HG03521 (cell line): ENCODE results near the gene ANAPC1.
"Not testable (repeated sequence)": the region's sequence is repeated elsewhere in the genome, so short reads cannot be mapped to it uniquely, and the experiment has no call there.

Source experiments
- ATAC-seq: cut with Tn5 transposase; IDR thresholded peaks from one replicate; pipeline ENCODE4 v1.9.1; 2021; ENCODE audit warnings: mild to moderate bottlenecking, moderate library complexity; ENCODE audit not compliant: unreplicated experiment

Gene ANAPC1

GRCh38 chr2:111904726-111905474, 20.9 kb upstream of the ANAPC1 start:
- ATAC-seq: no peak

- ATAC-seq: no peak
These were observed 20.0 kb upstream of the ANAPC1 start for GRCh38 chr2:111903930-111904439.

GRCh38 chr2:111903516-111903915, 19.5 kb upstream of the ANAPC1 start:
- no peak for ATAC-seq

DNA sequence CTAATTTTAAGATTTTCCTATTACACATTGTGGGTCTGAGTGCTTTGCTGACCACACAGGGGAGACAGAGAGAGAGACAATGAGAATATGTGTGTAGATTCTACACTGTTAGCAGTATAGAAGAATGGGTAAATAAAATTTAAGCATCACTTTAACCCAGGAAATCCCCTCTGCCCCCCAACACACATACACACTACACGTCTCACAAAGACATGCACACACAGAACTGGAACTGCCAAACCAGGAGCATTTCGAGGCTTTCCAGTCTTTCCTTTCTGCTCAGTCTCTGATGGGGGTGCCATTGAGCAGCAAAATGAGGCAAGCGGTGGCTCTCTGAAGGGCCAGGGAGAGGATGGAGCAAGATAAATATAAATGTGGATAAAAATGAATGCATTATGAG, 16.9 kb upstream of the ANAPC1 start:
- no peak for ATAC-seq

DNA sequence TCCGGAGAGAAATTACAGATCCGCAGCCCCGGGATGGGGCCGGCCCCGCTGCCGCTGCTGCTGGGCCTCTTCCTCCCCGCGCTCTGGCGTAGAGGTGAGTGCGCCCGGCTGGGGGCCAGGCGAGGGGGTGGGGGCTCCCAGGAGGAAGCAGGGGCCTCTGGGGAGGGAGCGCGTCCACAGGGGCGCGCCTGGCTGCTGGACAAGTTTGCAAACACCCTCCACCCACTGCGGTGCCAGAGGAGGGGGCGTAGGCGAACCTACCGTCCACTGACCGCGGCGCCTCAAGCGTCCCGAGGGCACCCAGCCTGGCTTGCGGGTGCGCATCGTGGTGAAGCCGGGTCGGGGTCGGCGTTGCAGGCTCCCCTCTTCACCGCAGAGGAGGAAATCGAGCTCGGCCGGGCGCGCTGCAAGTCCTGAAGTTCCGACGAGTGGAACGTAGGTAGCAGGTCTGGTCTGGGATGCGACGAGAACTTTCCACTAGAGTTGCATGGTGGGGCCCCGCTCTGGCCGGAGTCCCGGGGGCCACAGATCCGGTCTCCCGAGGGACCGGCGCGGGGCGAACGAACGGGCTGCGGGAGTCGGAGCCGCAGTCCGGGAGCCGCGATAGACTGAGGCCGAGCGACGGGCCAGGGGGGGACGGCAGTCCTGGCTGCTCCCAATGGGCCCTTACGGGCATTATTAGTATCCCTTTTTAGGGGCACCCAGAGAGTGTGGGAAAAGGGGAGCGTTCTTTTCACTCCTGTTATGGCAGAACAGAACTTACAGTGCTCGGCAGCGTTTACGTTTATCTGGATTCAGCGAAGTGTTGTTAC, 14.9 kb upstream of the ANAPC1 start:
- ATAC-seq: no peak

DNA sequence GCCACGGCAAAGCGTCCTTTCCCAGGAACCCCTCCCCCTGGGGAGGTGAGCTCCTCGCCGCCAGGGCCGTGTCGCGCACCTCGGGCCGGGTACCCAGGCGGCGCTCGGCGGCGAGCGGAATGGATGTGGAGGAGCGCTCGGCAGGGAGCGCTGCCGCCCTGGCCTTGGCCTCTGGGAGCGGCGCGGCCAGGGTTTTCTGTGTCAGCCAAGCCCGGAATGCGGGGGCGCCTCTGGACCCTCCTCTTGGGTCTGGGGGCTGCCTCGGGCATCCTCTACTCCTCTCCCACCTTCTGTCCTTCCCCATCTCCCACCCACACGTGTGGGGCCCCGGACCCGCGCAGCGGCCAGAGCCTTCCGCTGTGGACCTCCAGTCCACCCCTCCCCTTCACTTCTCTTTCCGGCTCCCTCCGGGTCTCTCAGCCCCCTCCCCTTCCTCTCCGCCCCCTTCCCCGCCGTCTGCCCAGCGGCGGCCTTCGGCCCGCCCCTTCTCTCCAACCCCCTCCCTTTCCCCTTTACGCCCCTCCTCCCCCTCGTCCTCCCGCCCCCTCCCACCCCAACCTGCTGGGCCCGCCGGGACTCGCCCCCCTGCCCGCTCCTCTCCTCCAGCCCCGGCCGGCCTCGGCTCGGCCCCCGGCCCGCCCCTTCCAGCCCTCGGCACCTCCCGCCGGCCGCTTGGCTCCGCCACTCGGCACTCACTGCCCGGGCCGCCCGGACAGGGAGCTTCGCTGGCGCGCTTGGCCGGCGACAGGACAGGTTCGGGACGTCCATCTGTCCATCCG, 14.1 kb upstream of the ANAPC1 start, which contains the start of gene MERTK:
MERTK (plus strand) TSS at position 684 of the 779 bp plus-strand sequence. CDS start 129 bp downstream, outside the sequence.
- ATAC-seq: no peak

- no peak for ATAC-seq
These were observed 13.6 kb upstream of the ANAPC1 start for GRCh38 chr2:111897630-111897923.

GRCh38 chr2:111896576-111896975, 12.6 kb upstream of the ANAPC1 start:
- no peak for ATAC-seq

DNA sequence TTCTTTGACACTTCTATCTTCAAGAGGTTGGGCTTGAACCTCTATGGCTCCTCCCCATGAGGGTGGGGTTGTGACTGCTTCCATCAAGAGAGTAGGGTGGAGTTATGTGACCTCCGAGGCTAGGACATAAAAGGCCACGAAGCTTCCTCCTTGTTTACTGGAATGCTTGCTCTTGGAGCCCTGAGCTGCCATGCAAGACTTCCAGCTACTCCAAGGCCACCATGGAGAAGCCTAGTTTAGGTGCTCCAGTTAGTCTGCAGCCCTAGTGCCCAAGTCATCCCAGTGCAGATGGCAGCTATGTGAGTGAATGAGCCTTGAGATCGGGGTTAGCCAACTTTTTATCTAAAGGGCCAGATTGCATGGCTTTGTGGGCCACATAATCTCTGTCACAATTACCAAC, 12.0 kb upstream of the ANAPC1 start:
- no peak for ATAC-seq

GRCh38 chr2:111884592-111884964, 585 bp upstream of the ANAPC1 start:
- ATAC-seq: no peak

- not testable (repeated sequence) for ATAC-seq
These were observed 11.2 kb downstream of the ANAPC1 start for GRCh38 chr2:111872806-111873205.

- ATAC-seq: not testable (repeated sequence)
These were observed 18.9 kb downstream of the ANAPC1 start for GRCh38 chr2:111865124-111865523.

- ATAC-seq: not testable (repeated sequence)
These were observed 24.0 kb downstream of the ANAPC1 start for GRCh38 chr2:111860005-111860404.

GRCh38 chr2:111852544-111852943, 31.4 kb downstream of the ANAPC1 start:
- not testable (repeated sequence) for ATAC-seq

GRCh38 chr2:111850646-111851045, 33.3 kb downstream of the ANAPC1 start:
- not testable (repeated sequence) for ATAC-seq

- not testable (repeated sequence) for ATAC-seq
These were observed 44.2 kb downstream of the ANAPC1 start for GRCh38 chr2:111839625-111840282.

DNA sequence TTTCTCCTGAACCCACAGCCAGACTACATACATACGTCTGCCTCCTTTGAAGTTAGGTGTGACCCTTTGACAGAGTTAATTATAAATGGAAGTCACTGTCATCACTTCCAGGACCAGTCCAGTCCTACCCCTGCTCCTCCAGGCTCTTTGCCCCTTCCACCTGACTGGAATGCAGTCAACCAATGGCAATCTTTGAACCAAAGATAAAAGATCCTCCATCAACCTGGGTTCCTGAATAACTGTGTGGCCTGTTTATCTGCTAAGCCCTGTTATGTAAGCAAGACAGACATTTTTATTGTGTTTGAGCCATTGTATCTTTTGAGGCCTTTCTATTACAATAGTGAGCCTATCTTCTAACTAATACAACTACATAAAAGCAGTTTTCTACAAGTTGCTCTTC, 45.0 kb downstream of the ANAPC1 start:
- ATAC-seq: not testable (repeated sequence)

GRCh38 chr2:111834221-111834620, 49.8 kb downstream of the ANAPC1 start:
- not testable (repeated sequence) for ATAC-seq

DNA sequence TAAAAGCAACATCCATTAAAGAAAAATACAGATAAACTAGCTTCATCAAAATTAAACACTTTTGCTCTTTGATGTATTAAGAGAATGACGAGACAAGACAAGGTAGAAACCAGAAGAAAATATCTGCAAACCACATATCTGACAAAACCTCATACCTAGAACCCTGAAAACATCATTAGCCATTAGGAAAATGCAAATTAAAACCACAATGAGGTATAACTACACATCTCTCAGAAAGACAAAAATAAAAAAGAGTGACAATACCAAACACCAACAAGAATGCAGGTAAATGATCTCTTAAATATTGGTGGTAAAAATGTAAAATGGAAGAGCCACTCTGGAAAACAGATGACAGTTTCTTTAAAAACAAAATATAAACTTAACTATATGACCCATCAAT, 53.5 kb downstream of the ANAPC1 start:
- ATAC-seq: peak; percentile 80

DNA sequence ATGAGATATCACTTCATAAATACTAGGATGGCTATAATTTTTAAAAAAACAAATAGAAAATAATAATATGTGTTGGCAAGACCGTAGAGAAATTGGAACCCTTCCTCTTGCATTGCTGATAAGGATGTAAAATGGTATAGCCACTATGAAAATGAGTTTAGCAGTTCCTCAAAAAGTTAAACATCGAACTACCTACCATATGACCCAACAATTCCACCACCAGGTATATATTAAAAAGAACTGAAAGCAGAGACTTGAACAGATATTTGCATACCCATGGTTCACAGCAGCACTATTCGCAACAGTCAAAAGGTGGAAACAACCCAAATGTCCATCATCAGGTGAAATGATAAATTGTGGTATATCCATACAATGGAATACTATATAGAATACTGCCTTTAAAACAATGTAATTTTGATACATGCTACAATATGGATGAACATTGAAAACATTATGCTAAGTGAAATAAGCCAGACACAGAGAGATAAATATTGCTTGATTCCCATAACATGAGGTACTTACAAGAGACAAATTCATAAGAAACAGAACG, 55.7 kb downstream of the ANAPC1 start:
- not testable (repeated sequence) for ATAC-seq
